H9 (cell line): ENCODE data around the gene CDH23. TPM values are rescaled to one million over a fixed set of nuclear protein-coding genes. Genes with fewer than 3 reads are reported as not detected.
A peak's percentile ranks its signal among the peaks of the same experiment; 100 is the strongest.

Experiments
- DNase-seq: peaks from one replicate; pipeline ENCODE4 v3.0.0-alpha.2; 2017
- H2AFZ ChIP-seq: one replicate; pipeline ENCODE4 v1.6.1; 2013; ENCODE audit warnings: mild to moderate bottlenecking, low read length, control low read depth, moderate library complexity
- H2AK5ac ChIP-seq: 2 replicates; pipeline ENCODE4 v1.6.1; 2013; ENCODE audit warnings: low read length, control low read depth, mixed read lengths; ENCODE audit not compliant: insufficient read length
- H2BK120ac ChIP-seq: one replicate; pipeline ENCODE4 v1.6.1; 2013; ENCODE audit warnings: low read depth, mild to moderate bottlenecking, low read length, control low read depth, inconsistent platforms; ENCODE audit not compliant: poor library complexity, severe bottlenecking
- H2BK12ac ChIP-seq: 2 replicates; pipeline ENCODE4 v1.6.1; 2013; ENCODE audit warnings: low read length, control low read depth, mixed read lengths, low read depth; ENCODE audit not compliant: insufficient read length
- H2BK15ac ChIP-seq: 2 replicates; pipeline ENCODE4 v1.6.1; 2013; ENCODE audit warnings: low read depth, low read length, control low read depth
- H2BK20ac ChIP-seq: one replicate; pipeline ENCODE4 v1.6.1; 2013; ENCODE audit warnings: low read depth, mild to moderate bottlenecking, low read length, control low read depth, inconsistent platforms; ENCODE audit not compliant: poor library complexity, severe bottlenecking
- H2BK5ac ChIP-seq: 2 replicates; pipeline ENCODE4 v1.6.1; 2013; ENCODE audit warnings: low read length, control low read depth, mixed read lengths; ENCODE audit not compliant: insufficient read length
- H3K14ac ChIP-seq: 2 replicates; pipeline ENCODE4 v1.6.1; 2013; ENCODE audit warnings: low read length, control low read depth; ENCODE audit not compliant: insufficient read depth
- H3K18ac ChIP-seq: 2 replicates; pipeline ENCODE4 v1.6.1; 2013; ENCODE audit warnings: low read depth, mild to moderate bottlenecking, mixed read lengths, low read length, control low read depth; ENCODE audit not compliant: insufficient read length
- H3K23ac ChIP-seq: 2 replicates; pipeline ENCODE4 v1.6.1; 2013; ENCODE audit warnings: low read length, control low read depth, mixed read lengths, low read depth; ENCODE audit not compliant: insufficient read length
- H3K23me2 ChIP-seq: 2 replicates; pipeline ENCODE4 v1.6.1; 2013; ENCODE audit warnings: low read depth, mild to moderate bottlenecking, mixed read lengths, low read length, control low read depth; ENCODE audit not compliant: insufficient read length, poor library complexity, severe bottlenecking
- H3K27ac ChIP-seq: 2 replicates; pipeline ENCODE4 v1.5.1; 2013; ENCODE audit warnings: low read length, control low read depth, mixed read lengths, low read depth; ENCODE audit not compliant: insufficient read length
- H3K27me3 ChIP-seq: 2 replicates; pipeline ENCODE4 v1.6.1; 2013; ENCODE audit warnings: low read length, control low read depth, inconsistent platforms; ENCODE audit not compliant: insufficient read depth
- H3K4ac ChIP-seq: 2 replicates; pipeline ENCODE4 v1.6.1; 2013; ENCODE audit warnings: low read depth, mild to moderate bottlenecking, control low read depth, inconsistent platforms, low read length, moderate library complexity
- H3K4me1 ChIP-seq: 2 replicates; pipeline ENCODE4 v1.6.1; 2013; ENCODE audit warnings: low read length, control low read depth, inconsistent platforms; ENCODE audit not compliant: insufficient read depth
- H3K4me2 ChIP-seq: 2 replicates; pipeline ENCODE4 v1.6.1; 2013; ENCODE audit warnings: low read length, control low read depth, mixed read lengths; ENCODE audit not compliant: insufficient read length, insufficient read depth
- H3K56ac ChIP-seq: 2 replicates; pipeline ENCODE4 v1.6.1; 2013; ENCODE audit warnings: low read depth, mild to moderate bottlenecking, mixed read lengths, low read length, control low read depth; ENCODE audit not compliant: insufficient read length
- H3K79me1 ChIP-seq: 2 replicates; pipeline ENCODE4 v1.6.1; 2013; ENCODE audit warnings: low read depth, mild to moderate bottlenecking, moderate library complexity, low read length, control low read depth, inconsistent platforms; ENCODE audit not compliant: insufficient read depth, poor library complexity, severe bottlenecking
- H3K79me2 ChIP-seq: 2 replicates; pipeline ENCODE4 v1.6.1; 2013; ENCODE audit warnings: low read length, control low read depth, inconsistent platforms; ENCODE audit not compliant: insufficient read depth
- H3K9ac ChIP-seq: 2 replicates; pipeline ENCODE4 v1.6.1; 2013; ENCODE audit warnings: low read length, control low read depth, mixed read lengths; ENCODE audit not compliant: insufficient read length; ENCODE audit errors: extremely low read depth
- H3K9me3 ChIP-seq: one replicate; pipeline ENCODE4 v1.6.1; 2013; ENCODE audit warnings: low read depth, low read length, inconsistent platforms; ENCODE audit not compliant: control insufficient read depth
- H3T11ph ChIP-seq: one replicate; pipeline ENCODE4 v1.6.1; 2013; ENCODE audit warnings: mild to moderate bottlenecking, low read length, control low read depth, inconsistent platforms
- H4K20me1 ChIP-seq: one replicate; pipeline ENCODE4 v1.6.1; 2013; ENCODE audit not compliant: control insufficient read depth, insufficient read length, insufficient read depth
- H4K5ac ChIP-seq: 2 replicates; pipeline ENCODE4 v1.6.1; 2013; ENCODE audit warnings: low read depth, mild to moderate bottlenecking, mixed read lengths, low read length, control low read depth; ENCODE audit not compliant: insufficient read length
- H4K8ac ChIP-seq: replicated peaks from 2 replicates; pipeline ENCODE4 v1.6.1; 2013; ENCODE audit warnings: low read length, control low read depth, mixed read lengths, low read depth; ENCODE audit not compliant: insufficient read length
- H4K91ac ChIP-seq: 2 replicates; pipeline ENCODE4 v1.6.1; 2013; ENCODE audit warnings: low read depth, mild to moderate bottlenecking, moderate library complexity, mixed read lengths, low read length, control low read depth; ENCODE audit not compliant: insufficient read length
- H3K27ac Mint-ChIP-seq, 3 experiments: 2 replicates in 2 of 3; 3 replicates in 1 of 3; pipeline ENCODE4 v1.8.0; 2020 to 2021; ENCODE audit warnings: mixed read lengths in 3 of 3, mild to moderate bottlenecking in 1 of 3, moderate library complexity in 1 of 3
- H3K27me3 Mint-ChIP-seq: 2 replicates; pipeline ENCODE4 v1.8.0; 2021; ENCODE audit warnings: low read depth, mild to moderate bottlenecking, moderate library complexity, mixed read lengths
- H3K36me3 Mint-ChIP-seq, 3 experiments: 2 replicates in 2 of 3; 3 replicates in 1 of 3; pipeline ENCODE4 v1.8.0; 2020 to 2021; ENCODE audit warnings: low read depth in 3 of 3, mixed read lengths in 3 of 3; ENCODE audit not compliant: insufficient read depth in 1 of 3
- H3K4me1 Mint-ChIP-seq, 2 experiments: 2 replicates each; pipeline ENCODE4 v1.8.0; 2020; ENCODE audit warnings: mixed read lengths in 2 of 2
- H3K4me3 Mint-ChIP-seq, 2 experiments: 2 replicates in 1 of 2; 3 replicates in 1 of 2; pipeline ENCODE4 v1.8.0; 2020 to 2021; ENCODE audit warnings: mild to moderate bottlenecking in 2 of 2, mixed read lengths in 2 of 2, moderate library complexity in 1 of 2
- H3K9me3 Mint-ChIP-seq, 2 experiments: 2 replicates in 1 of 2; 3 replicates in 1 of 2; pipeline ENCODE4 v1.8.0; 2020; ENCODE audit warnings: mild to moderate bottlenecking in 2 of 2, mixed read lengths in 2 of 2, moderate library complexity in 1 of 2
- WGBS: extraction: QIAGEN DNeasy Blood & Tissue Kit; methylation state at CpG from one replicate; pipeline ENCODE4 v1.1.7; 2013; ENCODE audit warnings: missing lambda C conversion rate, low lambda C conversion rate, mixed read lengths; ENCODE audit not compliant: insufficient read length; ENCODE audit errors: extremely low coverage; 5-methylcytosine and 5-hydroxymethylcytosine counted together
- total RNA-seq: library from RNA; stranded (reverse); gene quantifications from 2 replicates; pipeline ENCODE4 v1.2.1, GENCODE V29; 2021
- TF ChIP-seq, protein P1 (sequence below): fragments of 200-600 bp; sonication (generic); conservative IDR thresholded peaks from 3 replicates; pipeline ENCODE4 v1.8.0; 2021; ENCODE audit warnings: antibody characterized with exemption, mild to moderate bottlenecking

CDH23 gene
- total RNA-seq, 1 experiment from 2014 or later: 2.1 TPM

DNA sequence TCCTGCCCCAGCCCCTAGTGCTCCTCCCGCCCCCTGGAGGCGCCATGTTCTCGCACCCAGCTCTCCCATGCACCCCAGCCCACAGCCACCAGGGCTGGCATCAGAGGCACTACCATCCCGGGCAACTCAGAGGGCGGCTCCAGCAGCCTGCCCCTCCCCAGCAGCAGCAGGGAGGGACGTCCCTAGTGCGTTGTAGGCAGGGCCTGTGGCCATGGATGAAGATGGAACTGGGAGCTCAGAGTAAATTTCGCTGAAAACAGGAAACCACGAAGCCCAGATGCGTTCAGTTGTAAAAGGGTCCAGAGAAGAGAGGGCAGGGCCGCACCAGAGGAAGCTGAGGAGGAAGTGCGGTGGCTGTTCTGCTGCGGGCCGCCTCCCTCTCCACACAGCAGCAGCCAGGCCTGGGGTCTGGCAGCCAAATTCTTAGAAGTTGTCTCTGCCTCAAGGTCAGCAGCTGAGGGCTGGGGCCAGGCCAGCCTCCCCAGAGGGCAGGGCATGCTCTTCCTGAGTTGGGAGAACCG lies 352.0 kb downstream of the CDH23 start:
- Mint-ChIP-seq H3K4me1 (peaks cover 17 to 38% of the 10 kb centered on the region in 2 experiments), H3K9me3 (no peaks in the 10 kb centered on the region; a peak in 2 of 5 replicates), H3K27ac (no peak overlapping the region), H3K27me3 (peaks cover 2% of the 10 kb centered on the region), H3K4me3 (no peak overlapping the region), H3K36me3 (no peaks in the 10 kb centered on the region)
- no peak overlapping the region for H3K9ac ChIP-seq
- H2AFZ ChIP-seq: no peak overlapping the region
- peak; percentile 57 for DNase-seq
- no peak overlapping the region for H3K4ac ChIP-seq
- H2BK5ac ChIP-seq: no peak overlapping the region
- H3K79me2 ChIP-seq: no peaks in the 10 kb centered on the region
- no peaks in the 10 kb centered on the region for H3K23me2 ChIP-seq
- no peaks in the 10 kb centered on the region for H3K9me3 ChIP-seq
- H3K23ac ChIP-seq: no peak overlapping the region
- no peaks in the 10 kb centered on the region for H3K27me3 ChIP-seq
- no peak overlapping the region for H4K5ac ChIP-seq
- H3K4me1 ChIP-seq: no peaks in the 10 kb centered on the region
- no peak overlapping the region for H4K8ac ChIP-seq
- TF ChIP-seq, protein P1, sequence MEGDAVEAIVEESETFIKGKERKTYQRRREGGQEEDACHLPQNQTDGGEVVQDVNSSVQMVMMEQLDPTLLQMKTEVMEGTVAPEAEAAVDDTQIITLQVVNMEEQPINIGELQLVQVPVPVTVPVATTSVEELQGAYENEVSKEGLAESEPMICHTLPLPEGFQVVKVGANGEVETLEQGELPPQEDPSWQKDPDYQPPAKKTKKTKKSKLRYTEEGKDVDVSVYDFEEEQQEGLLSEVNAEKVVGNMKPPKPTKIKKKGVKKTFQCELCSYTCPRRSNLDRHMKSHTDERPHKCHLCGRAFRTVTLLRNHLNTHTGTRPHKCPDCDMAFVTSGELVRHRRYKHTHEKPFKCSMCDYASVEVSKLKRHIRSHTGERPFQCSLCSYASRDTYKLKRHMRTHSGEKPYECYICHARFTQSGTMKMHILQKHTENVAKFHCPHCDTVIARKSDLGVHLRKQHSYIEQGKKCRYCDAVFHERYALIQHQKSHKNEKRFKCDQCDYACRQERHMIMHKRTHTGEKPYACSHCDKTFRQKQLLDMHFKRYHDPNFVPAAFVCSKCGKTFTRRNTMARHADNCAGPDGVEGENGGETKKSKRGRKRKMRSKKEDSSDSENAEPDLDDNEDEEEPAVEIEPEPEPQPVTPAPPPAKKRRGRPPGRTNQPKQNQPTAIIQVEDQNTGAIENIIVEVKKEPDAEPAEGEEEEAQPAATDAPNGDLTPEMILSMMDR: no peak
- H2AK5ac ChIP-seq: no peak overlapping the region
- H3K4me2 ChIP-seq: no peak overlapping the region
- H3K27ac ChIP-seq: no peak overlapping the region
- no peak overlapping the region for H2BK15ac ChIP-seq
- no peaks in the 10 kb centered on the region for H4K20me1 ChIP-seq
- no CpG with 5 or more reads among the region's 15 CpGs for WGBS
- H2BK20ac ChIP-seq: no peak overlapping the region
- H2BK120ac ChIP-seq: no peak overlapping the region
- H3K56ac ChIP-seq: no peak overlapping the region
- 0 out of 2 replicates have a peak overlapping the region, but pooled peaks have one; percentile 1 for H3K14ac ChIP-seq
- no peak overlapping the region for H3T11ph ChIP-seq
- no peak overlapping the region for H3K18ac ChIP-seq
- no peak overlapping the region for H4K91ac ChIP-seq
- no peaks in the 10 kb centered on the region for H3K79me1 ChIP-seq
- H2BK12ac ChIP-seq: no peak overlapping the region
